Suprapubic skin (tissue), 3 donors: ENCODE results near the gene EYS.

Source experiments
- EP300 ChIP-seq: sonication (generic); formaldehyde crosslinking; IDR thresholded peaks from one replicate; pipeline ENCODE4 v1.6.1; 2017; ENCODE audit warnings: antibody characterized with exemption
- POLR2A ChIP-seq, 2 donors: fragments of 450-650 bp; IDR thresholded peaks; one replicate each; pipeline ENCODE4 v1.6.1; 2017; ENCODE audit warnings: antibody characterized with exemption in 2 of 2, mild to moderate bottlenecking in 2 of 2, moderate library complexity in 2 of 2
- TF ChIP-seq, protein P1 (sequence below), 2 donors: fragments of 200-600 bp in 1 of 2; fragments of 450-650 bp in 1 of 2; sonication (generic) in 1 of 2; IDR thresholded peaks; one replicate each; pipeline ENCODE4 v1.5.1; 2016 to 2019; ENCODE audit warnings: antibody characterized with exemption in 2 of 2, mild to moderate bottlenecking in 1 of 2, moderate library complexity in 1 of 2

- TF ChIP-seq POLR2A (IDR thresholded peaks at IDR 0.05) (no peak), EP300 (no peak)
- TF ChIP-seq, protein P1, sequence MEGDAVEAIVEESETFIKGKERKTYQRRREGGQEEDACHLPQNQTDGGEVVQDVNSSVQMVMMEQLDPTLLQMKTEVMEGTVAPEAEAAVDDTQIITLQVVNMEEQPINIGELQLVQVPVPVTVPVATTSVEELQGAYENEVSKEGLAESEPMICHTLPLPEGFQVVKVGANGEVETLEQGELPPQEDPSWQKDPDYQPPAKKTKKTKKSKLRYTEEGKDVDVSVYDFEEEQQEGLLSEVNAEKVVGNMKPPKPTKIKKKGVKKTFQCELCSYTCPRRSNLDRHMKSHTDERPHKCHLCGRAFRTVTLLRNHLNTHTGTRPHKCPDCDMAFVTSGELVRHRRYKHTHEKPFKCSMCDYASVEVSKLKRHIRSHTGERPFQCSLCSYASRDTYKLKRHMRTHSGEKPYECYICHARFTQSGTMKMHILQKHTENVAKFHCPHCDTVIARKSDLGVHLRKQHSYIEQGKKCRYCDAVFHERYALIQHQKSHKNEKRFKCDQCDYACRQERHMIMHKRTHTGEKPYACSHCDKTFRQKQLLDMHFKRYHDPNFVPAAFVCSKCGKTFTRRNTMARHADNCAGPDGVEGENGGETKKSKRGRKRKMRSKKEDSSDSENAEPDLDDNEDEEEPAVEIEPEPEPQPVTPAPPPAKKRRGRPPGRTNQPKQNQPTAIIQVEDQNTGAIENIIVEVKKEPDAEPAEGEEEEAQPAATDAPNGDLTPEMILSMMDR (IDR thresholded peaks at IDR 0.05): no peak
Measured at GRCh38 chr6:65538644-65539043, 168.4 kb downstream of the EYS start.
